Endothelial cell of umbilical vein (primary cell): ENCODE data around the gene CIROP. TPM values are rescaled to one million over a fixed set of nuclear protein-coding genes. Genes with fewer than 3 reads are reported as not detected.

ENCODE experiments used
- BruUV-seq: library from RNA; stranded (reverse); fragments of 400-500 nt; replicated peaks from 2 replicates; lab custom pipeline; 2021; lab: Mats Ljungman, UMichigan
- CTCF ChIA-PET: fragments of 300-600, 350-600 bp; sonication (Branson Sonifier 250); formaldehyde crosslinking; loops from one replicate; lab custom pipeline; 2021; ENCODE audit warnings: antibody characterized with exemption, inconsistent platforms; lab: Charles Lee
- POLR2A ChIA-PET: fragments of 300-600, 350-600 bp; sonication (Branson Sonifier 250); formaldehyde crosslinking; loops from one replicate; lab custom pipeline; 2021; ENCODE audit warnings: antibody characterized with exemption, inconsistent platforms; lab: Charles Lee
- DNase-seq: peaks from one replicate; pipeline ENCODE4 v3.0.0-alpha.2; 2011; ENCODE audit warnings: low read depth, low spot score
- FAIRE-seq: peaks from 2 replicates; lab custom pipeline; 2011; peaks lifted over from hg19 to GRCh38; lab: Jason Lieb, UNC
- H2AFZ ChIP-seq: 2 replicates; pipeline ENCODE4 v1.6.0; 2012; ENCODE audit warnings: low read depth, low read length, control low read depth, inconsistent platforms
- H3K27ac ChIP-seq: 2 replicates; pipeline ENCODE4 v1.5.1; 2011; ENCODE audit warnings: low read depth, mild to moderate bottlenecking, control low read depth, low read length, moderate library complexity; ENCODE audit not compliant: insufficient read depth
- H3K27me3 ChIP-seq, 2 experiments: 2 replicates each; pipeline versions ENCODE4 v1.6.0 to v1.6.1; 2011; ENCODE audit warnings: low read length in 2 of 2, mixed read lengths in 1 of 2; ENCODE audit not compliant: control insufficient read depth in 2 of 2, insufficient read depth in 2 of 2
- H3K36me3 ChIP-seq, 2 experiments: 2 replicates in 1 of 2; 3 replicates in 1 of 2; pipeline ENCODE4 v1.5.1; 2011; ENCODE audit warnings: low read length in 2 of 2, mild to moderate bottlenecking in 1 of 2, moderate library complexity in 1 of 2; ENCODE audit not compliant: control insufficient read depth in 2 of 2, insufficient read depth in 2 of 2; ENCODE audit errors: extremely low read depth in 1 of 2
- H3K4me1 ChIP-seq: 3 replicates; pipeline ENCODE4 v1.5.1; 2011; ENCODE audit warnings: mild to moderate bottlenecking, low read length; ENCODE audit not compliant: control insufficient read depth, insufficient read depth; ENCODE audit errors: extremely low read depth
- H3K4me2 ChIP-seq: 2 replicates; pipeline ENCODE4 v1.6.1; 2011; ENCODE audit warnings: low read length, control low read depth, mixed read lengths; ENCODE audit not compliant: insufficient read depth
- H3K4me3 ChIP-seq, 3 experiments: fragments of 200-600 bp in 1 of 3; sonication (generic), shearing (Covaris generic) in 1 of 3; replicated peaks in 1 of 3; 2 replicates each; pipeline ENCODE4 v1.5.1; 2011 to 2016; ENCODE audit warnings: control low read depth in 3 of 3, low read length in 3 of 3, mild to moderate bottlenecking in 2 of 3, inconsistent platforms in 1 of 3, low read depth in 1 of 3, moderate library complexity in 1 of 3; ENCODE audit not compliant: insufficient read depth in 1 of 3
- H3K79me2 ChIP-seq: 2 replicates; pipeline ENCODE4 v1.6.0; 2012; ENCODE audit warnings: low read length, inconsistent platforms; ENCODE audit not compliant: control insufficient read depth, insufficient read depth
- H3K9ac ChIP-seq: replicated peaks from 2 replicates; pipeline ENCODE3; 2011; ENCODE audit warnings: low read length, control low read depth; ENCODE audit not compliant: insufficient read depth; ENCODE audit errors: extremely low read depth
- H3K9me1 ChIP-seq: replicated peaks from 3 replicates; pipeline ENCODE4 v1.6.0; 2011; ENCODE audit warnings: mild to moderate bottlenecking, low read length; ENCODE audit not compliant: control insufficient read depth, insufficient read depth; ENCODE audit errors: extremely low read depth
- H3K9me3 ChIP-seq: replicated peaks from 2 replicates; pipeline ENCODE4 v1.5.1; 2012; ENCODE audit warnings: low read length, inconsistent platforms; ENCODE audit not compliant: control insufficient read depth, insufficient read depth
- H4K20me1 ChIP-seq: replicated peaks from 2 replicates; pipeline ENCODE3; 2011; ENCODE audit warnings: mild to moderate bottlenecking, low read length; ENCODE audit not compliant: control insufficient read depth, insufficient read depth; ENCODE audit errors: extremely low read depth
- CTCF ChIP-seq, 2 donors: IDR thresholded peaks; 1 replicate in 1 of 2; 2 replicates in 1 of 2; pipeline ENCODE4 v1.5.1; 2011; ENCODE audit warnings: low read length in 2 of 2, mild to moderate bottlenecking in 2 of 2, moderate library complexity in 2 of 2, control low read depth in 1 of 2, inconsistent platforms in 1 of 2, low read depth in 1 of 2; ENCODE audit not compliant: insufficient read depth in 1 of 2; ENCODE audit errors: extremely low read depth in 1 of 2
- EZH2 ChIP-seq: IDR thresholded peaks from 2 replicates; pipeline ENCODE4 v1.6.1; 2012; ENCODE audit warnings: borderline replicate concordance, low read depth, mild to moderate bottlenecking, moderate library complexity, low read length, inconsistent platforms; ENCODE audit not compliant: severe bottlenecking
- FOS ChIP-seq: IDR thresholded peaks from 2 replicates; pipeline ENCODE4 v1.6.1; 2011; ENCODE audit warnings: mild to moderate bottlenecking, low read length, moderate library complexity, borderline replicate concordance; ENCODE audit not compliant: insufficient read depth
- GATA2 ChIP-seq: IDR thresholded peaks from 2 replicates; pipeline ENCODE4 v1.7.0; 2011; ENCODE audit warnings: low read depth, mild to moderate bottlenecking, moderate library complexity, mixed read lengths, low read length; ENCODE audit not compliant: insufficient read length, insufficient read depth
- JUN ChIP-seq: IDR thresholded peaks from 2 replicates; pipeline ENCODE4 v1.6.1; 2011; ENCODE audit warnings: borderline replicate concordance, low read depth; ENCODE audit not compliant: insufficient read length, insufficient read depth
- MAX ChIP-seq: IDR thresholded peaks from 2 replicates; pipeline ENCODE4 v1.6.1; 2011; ENCODE audit not compliant: insufficient read depth, insufficient read length
- MYC ChIP-seq: IDR thresholded peaks from one replicate; pipeline ENCODE4 v1.6.1; 2011; ENCODE audit warnings: mild to moderate bottlenecking, low read depth, low read length
- POLR2A ChIP-seq: IDR thresholded peaks from 2 replicates; pipeline ENCODE4 v1.6.1; 2012; ENCODE audit warnings: low read depth, mild to moderate bottlenecking, control low read depth, low read length
- POLR2AphosphoS5 ChIP-seq: IDR thresholded peaks from 2 replicates; pipeline ENCODE4 v1.6.1; 2012; ENCODE audit warnings: low read depth, mild to moderate bottlenecking, control low read depth, low read length, moderate library complexity; ENCODE audit not compliant: insufficient read depth
- dilution Hi-C: fragments of 300-500 bp; cut with MboI; formaldehyde crosslinking; loops from one replicate; pipeline ENCODE4 v1.15.0; 2019; ENCODE audit warnings: low sequenced_read_pairs; ENCODE audit not compliant: extremely low pct_ligation_motif_present
- intact Hi-C: fragments of 100-400 bp; cut with micrococcal nuclease; formaldehyde crosslinking; loops from one replicate; pipeline ENCODE4 v1.10.0; 2022
- polyA plus RNA-seq, 4 experiments: library from polyadenylated mRNA; depleted of rRNA in 3 of 4; stranded (reverse) in 3 of 4; unstranded in 1 of 4; fragments of >200 nt; gene quantifications; 2 replicates each; pipeline versions ENCODE4 v1.2.1 to v1.2.3, GENCODE V29; 2011 to 2012; ENCODE audit warnings: missing spikeins in 1 of 4
- total RNA-seq: library from RNA; stranded (reverse); gene quantifications from 2 replicates; pipeline ENCODE4 v1.2.3, GENCODE V29; 2021

The CIROP gene
- total and polyA plus RNA-seq, 2 donors (not counting 3 experiments of a cell fraction or from before 2014, with no cell fraction given) = not detected

- Histone ChIP-seq H3K4me1 (peaks cover 31% of the 10 kb centered on the region), H4K20me1 (no peaks in the 10 kb centered on the region), H3K9me1 (no peaks in the 10 kb centered on the region), H3K27ac (peak overlapping the region; percentile 72), H3K36me3 (peaks cover 44 to 45% of the 10 kb centered on the region in 2 experiments), H3K27me3 (no peaks in the 10 kb centered on the region), H3K4me3 (no peak overlapping the region), H3K4me2 (peak overlapping the region; percentile 54), H3K79me2 (peaks cover 22% of the 10 kb centered on the region), H3K9me3 (no peaks in the 10 kb centered on the region), H2AFZ (no peak overlapping the region), H3K9ac (peak overlapping the region; percentile 34)
- ChIA-PET CTCF (interaction anchor here (0.6 to 13.4 kb wide), 20 partner anchors 9 to 492 kb away, joined by 3 to 1071 read pairs (median 5); partner anchors contain the start of genes ACIN1, AJUBA, C14orf119 and HAUS4), POLR2A (interaction anchor here (0.6 to 1.9 kb wide), 8 partner anchors 9 to 1337 kb away, joined by 3 to 8 read pairs (median 4); partner anchors contain the start of genes ACIN1, AJUBA, C14orf119 and HAUS4)
- dilution Hi-C loops = loop anchor here (10.0 kb wide), 1 partner anchor 77 kb away; the partner anchor contains the start of gene AJUBA
- no TSS peak for BruUV-seq
- TF ChIP-seq GATA2 (peak; percentile 75), EZH2 (no peak), FOS (peak; percentile 84), CTCF (IDR thresholded peaks at IDR 0.05; ENCODE audit: extremely low read depth in 1 of 2, insufficient read depth in 1 of 2, low read depth in 1 of 2, low read length in 2 of 2) (no peak), POLR2A (no peak), MAX (peak; percentile 81), POLR2AphosphoS5 (peak; percentile 88), JUN (peak; percentile 81), MYC (peak; percentile 97)
- peak; percentile 100 for FAIRE-seq
- intact Hi-C loops = no loop called here
- DNase-seq = peak; percentile 97
These were observed 42.8 kb downstream of the CIROP start for GRCh38 chr14:23062002-23062401.
